Astrocyte (in vitro differentiated cells and primary cell): Measurements from ENCODE around the gene DEFB118.

ENCODE experiments used
- EZH2 ChIP-seq: IDR thresholded peaks from 2 replicates; pipeline ENCODE4 v1.6.1; 2012; ENCODE audit warnings: mild to moderate bottlenecking, low read length, inconsistent platforms; ENCODE audit not compliant: insufficient read depth
- TF ChIP-seq, protein P1 (sequence below): IDR thresholded peaks from 2 replicates; pipeline ENCODE4 v1.5.1; 2011; ENCODE audit warnings: low read depth, mild to moderate bottlenecking, inconsistent platforms, low read length, moderate library complexity; ENCODE audit not compliant: insufficient read depth

DNA sequence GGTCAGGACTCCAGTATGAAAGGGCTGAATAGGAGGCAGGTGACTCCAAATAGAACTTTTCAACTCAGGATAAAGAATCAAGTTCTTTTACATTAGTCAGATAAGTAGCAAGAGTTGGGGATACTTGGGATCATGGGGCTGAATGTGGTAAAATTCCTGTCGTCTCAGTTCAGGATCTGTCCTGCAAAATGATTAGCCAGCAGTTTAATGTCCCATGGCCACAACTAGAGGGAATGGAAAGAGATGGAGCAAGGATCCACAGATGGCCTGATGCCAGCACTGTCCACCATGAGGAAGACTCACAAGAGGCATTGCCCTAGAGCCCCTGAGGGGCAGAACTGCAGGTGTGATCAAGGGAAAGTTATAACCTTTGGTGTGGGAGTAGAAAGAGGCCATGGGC is 35.5 kb downstream of the DEFB118 start:
- TF ChIP-seq, protein P1, sequence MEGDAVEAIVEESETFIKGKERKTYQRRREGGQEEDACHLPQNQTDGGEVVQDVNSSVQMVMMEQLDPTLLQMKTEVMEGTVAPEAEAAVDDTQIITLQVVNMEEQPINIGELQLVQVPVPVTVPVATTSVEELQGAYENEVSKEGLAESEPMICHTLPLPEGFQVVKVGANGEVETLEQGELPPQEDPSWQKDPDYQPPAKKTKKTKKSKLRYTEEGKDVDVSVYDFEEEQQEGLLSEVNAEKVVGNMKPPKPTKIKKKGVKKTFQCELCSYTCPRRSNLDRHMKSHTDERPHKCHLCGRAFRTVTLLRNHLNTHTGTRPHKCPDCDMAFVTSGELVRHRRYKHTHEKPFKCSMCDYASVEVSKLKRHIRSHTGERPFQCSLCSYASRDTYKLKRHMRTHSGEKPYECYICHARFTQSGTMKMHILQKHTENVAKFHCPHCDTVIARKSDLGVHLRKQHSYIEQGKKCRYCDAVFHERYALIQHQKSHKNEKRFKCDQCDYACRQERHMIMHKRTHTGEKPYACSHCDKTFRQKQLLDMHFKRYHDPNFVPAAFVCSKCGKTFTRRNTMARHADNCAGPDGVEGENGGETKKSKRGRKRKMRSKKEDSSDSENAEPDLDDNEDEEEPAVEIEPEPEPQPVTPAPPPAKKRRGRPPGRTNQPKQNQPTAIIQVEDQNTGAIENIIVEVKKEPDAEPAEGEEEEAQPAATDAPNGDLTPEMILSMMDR: no peak
- TF ChIP-seq EZH2: no peak
